ENCODE data around the gene C17orf114.
A peak's percentile ranks its signal among the peaks of the same experiment; 100 is the strongest.

C17orf114 gene

GRCh38 chr17:4822835-4823234 is 20.7 kb upstream of the C17orf114 start:
- no peak for DNase-seq

- DNase-seq: no peak
Observed at GRCh38 chr17:4818276-4818675, 16.1 kb upstream of the C17orf114 start.

DNA sequence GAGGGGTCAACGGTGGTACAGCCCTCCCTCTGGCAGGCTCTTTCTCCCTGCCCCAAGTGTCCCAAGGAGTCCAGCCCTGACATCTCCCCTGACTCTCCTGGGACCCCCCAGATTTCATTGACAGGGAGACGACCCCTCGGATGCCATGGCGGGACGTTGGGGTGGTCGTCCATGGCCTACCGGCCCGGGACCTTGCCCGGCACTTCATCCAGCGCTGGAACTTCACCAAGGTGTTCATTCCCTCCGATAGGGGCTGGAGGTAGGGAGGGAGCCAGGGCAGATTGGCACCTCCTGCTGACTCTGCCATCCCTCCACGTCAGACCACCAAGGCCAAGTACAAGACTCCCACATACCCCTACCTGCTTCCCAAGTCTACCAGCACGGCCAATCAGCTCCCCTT is 14.7 kb upstream of the C17orf114 start:
- DNase-seq: no peak

- DNase-seq: no peak
Observed at GRCh38 chr17:4815043-4815675, 13.0 kb upstream of the C17orf114 start.

GRCh38 chr17:4812690-4813089 is 10.6 kb upstream of the C17orf114 start:
- no peak for DNase-seq

DNA sequence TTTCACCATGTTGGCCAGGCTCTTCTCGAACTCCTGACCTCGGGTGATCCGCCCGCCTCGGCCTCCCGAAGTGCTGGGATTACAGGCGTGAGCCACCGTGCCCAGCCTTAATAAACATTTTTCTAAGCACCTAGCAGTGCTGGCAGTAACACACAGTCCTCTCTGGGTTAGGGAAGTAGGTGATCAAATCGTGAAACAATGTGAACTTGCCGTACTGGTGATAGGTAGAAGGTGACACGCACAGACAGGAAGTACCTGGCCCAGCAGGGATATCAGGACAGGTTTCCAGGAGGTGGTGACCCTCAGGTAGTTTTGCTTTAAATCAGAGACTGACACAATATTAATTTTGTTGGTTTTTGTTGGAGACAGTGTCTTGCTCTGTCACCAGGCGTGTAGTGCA is 9.3 kb upstream of the C17orf114 start:
- no peak for DNase-seq

- DNase-seq: no peak
Observed at GRCh38 chr17:4810696-4811290, 8.7 kb upstream of the C17orf114 start.

- no peak for DNase-seq
Observed at GRCh38 chr17:4808378-4808767, 6.2 kb upstream of the C17orf114 start.

GRCh38 chr17:4807605-4808377 is 5.7 kb upstream of the C17orf114 start:
- no peak for DNase-seq

- peak; percentile 88 to 94 for DNase-seq
Observed at GRCh38 chr17:4806777-4807604, 4.9 kb upstream of the C17orf114 start, which contains the start of gene PLD2. Gene PLD2 (plus strand): TSS chr17:4807152. CDS start chr17:4807773, 621 bp downstream.

DNA sequence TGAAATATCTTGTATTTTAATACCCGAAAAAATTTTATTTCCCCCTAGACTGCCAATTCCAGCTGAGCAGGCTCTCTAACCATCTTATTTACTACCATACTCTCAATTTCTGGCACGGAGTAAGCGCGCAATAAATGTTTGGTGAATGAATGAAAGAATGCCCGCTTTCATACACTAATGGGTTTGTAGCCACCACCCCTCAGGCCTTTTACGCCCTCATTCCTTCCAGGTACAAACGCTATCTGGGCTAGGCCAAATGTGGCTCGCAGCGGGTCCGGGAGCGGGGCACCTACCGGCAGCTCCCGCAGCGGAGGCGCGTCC is 4.3 kb upstream of the C17orf114 start:
- no peak for DNase-seq

GRCh38 chr17:4800462-4801196 is 1.5 kb downstream of the C17orf114 start:
- no peak for DNase-seq

DNA sequence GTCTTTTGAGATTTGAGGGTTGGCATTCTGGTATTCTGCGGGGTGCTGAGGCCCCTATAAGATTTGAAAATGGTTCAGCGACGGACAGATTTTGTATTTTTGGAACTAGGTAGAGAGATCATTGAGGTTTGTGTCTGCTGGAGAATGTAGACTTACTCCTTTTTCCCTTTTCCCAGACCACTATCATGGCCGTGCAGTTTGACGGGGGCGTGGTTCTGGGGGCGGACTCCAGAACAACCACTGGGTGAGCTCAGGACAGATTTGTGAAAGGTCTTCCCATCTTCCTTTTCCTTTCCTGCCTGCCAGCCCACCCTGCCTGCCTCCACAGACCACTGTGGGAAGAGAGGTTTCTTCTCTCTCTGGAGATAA is 5.6 kb downstream of the C17orf114 start:
- peak; percentile 61 to 64 for DNase-seq

- DNase-seq: no peak
Observed at GRCh38 chr17:4795168-4795567, 7.0 kb downstream of the C17orf114 start.

DNA sequence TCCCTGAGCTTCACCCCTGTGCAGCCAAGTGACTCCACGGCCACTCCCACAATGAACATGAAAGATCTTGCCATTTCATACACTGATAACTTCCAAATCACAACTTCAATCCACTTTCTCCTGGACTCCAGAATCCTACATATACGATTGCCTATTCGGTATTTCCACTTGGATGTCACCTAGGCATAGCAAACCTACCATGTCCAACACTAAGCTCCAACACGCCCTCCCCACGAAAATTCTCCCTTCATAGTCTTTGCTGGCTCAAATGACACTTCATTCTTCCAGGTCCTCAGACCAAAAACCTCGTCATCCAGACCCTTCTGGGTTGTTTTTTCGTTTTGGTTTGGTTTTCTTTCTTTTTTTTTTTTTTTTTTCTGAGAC is 11.4 kb downstream of the C17orf114 start:
- DNase-seq: no peak

DNA sequence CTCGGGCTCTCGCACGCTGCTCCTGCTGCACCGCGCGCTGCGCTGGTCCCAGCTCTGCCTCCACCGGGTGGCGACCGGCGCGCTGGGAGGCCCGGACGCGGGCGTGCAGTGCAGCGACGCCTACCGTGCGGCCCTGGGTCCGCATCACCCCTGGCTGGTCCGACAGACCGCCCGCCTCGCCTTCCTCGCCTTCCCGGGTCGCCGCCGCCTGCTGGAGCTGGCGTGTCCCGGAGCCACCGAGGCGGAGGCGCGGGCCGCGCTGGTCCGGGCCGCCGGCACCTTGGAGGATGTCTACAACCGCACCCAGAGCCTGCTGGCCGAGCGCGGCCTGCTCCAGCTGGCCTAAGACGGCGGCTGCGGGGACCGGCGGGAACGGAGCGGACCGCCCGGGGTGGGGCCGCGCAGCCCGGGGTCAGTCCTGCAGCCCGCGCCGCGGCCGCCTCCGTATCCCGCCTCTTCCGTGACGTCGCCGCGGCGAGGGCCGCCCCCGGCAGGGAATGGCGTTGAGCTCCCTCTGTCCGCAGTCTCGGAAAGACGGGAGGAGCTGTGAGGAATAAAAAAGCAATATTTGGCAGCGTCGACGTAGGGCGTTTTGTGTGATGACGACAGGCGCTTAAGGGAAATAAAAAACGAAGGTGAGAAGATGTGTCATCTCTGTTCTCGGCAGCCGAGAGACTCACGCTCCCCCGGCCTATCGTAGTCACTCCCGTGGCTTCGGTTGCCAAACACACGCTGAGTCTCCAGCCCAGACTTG is 12.0 kb downstream of the C17orf114 start:
- DNase-seq: peak; percentile 80 to 85

DNA sequence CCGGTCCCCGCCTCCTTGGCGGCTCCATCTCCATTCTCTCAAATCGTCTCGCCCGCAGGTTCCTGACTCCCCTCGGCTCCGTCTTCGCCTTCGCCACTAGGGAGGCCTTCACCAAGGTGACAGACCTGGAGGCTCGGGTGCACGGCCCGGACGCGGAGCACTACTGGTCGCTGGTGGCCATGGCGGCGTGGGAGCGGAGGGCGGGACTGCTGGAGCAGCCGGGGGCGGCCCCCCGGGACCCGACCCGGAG is 12.5 kb downstream of the C17orf114 start:
- DNase-seq: no peak

DNA sequence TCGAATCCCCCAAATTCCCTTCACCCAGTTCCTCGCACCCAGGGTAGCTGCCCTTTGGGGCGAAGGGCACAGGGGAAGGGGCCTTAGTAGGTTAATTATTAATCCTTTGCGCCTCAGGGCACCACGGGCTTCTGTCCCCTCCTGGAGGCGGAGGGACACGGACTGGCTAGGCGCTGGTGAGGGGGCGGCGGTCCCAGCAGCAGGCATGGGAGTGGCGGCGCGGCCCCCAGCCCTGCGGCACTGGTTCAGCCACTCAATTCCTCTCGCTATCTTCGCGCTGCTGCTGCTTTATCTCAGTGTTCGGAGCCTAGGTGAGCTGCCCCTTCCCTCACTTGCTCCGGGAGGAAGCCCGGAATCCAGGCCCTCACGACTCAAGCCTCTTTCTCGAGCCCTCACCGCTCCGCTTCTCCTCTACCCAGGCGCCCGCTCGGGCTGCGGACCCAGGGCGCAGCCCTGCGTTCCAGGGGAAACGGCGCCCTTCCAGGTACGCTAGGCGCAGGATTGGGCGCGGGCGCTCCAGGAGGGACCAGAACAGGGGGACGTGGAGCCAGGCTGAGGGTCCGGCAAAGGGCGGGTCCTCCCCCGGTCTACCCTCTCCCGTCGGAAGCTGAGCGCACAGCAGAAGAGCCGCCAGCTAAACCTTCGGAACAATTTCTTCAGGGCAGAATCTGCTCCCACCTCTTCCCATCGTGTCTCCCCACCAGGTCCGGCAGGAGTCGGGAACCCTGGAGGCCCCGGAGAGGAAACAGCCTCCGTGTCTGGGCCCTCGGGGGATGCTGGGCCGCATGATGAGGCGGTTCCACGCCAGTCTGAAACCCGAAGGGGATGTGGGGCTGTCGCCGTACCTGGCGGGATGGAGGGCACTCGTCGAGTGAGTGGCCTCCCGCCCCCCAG is 13.1 kb downstream of the C17orf114 start, which contains the start of gene GLTPD2:
Gene GLTPD2 (plus strand): TSS at position 158 of the 894 bp plus-strand sequence. CDS start 48 bp downstream, at position 206.
- DNase-seq: no peak

DNA sequence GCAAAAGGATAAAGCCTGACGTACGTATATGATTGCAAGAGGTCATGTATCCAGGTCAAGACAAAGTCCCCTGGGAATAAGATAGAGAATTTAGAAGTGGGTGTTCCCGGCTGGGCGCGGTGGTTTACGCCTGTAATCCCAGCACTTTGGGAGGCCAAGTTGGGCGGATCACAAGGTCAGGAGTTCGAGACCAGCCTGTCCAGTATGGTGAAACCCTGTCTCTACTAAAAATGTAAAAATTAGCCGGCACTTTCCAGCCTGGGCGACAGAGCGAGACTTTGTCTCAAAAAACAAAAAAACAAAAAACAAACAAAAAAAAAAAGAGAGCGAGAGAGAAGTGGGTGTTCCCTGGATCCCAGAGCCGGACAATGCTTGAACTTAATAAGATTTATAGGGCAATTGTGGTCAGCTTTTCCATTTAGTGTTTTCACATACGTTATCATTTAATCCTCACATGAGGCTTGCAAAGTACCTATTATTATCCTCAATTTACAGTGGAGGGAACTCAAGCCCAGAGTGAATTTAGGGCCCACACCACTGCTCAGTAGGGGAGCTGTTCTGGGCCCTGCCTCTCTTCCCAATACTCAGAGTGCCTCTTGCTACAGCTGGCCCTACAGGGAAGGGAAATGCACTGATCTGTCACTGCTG is 13.8 kb downstream of the C17orf114 start:
- DNase-seq: no peak

DNA sequence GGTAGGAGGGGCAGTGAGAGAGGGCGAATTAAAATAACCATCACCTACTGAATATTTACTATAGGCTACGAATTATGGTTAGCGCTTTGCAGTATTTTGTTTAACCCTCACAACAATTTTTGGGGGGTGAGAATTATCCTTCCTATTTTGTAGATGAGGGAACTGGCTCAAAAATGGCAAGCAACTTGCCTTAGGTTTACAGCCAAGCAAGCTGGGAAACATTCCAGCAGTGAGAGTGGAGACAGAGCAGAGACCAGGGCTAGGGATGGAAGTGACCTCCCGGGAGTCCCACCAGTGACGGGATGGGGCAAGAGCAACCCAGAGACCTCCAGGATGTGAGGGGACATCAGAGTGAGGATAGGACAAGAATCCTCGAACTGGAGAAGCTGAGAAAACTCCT is 15.6 kb downstream of the C17orf114 start:
- no peak for DNase-seq

DNA sequence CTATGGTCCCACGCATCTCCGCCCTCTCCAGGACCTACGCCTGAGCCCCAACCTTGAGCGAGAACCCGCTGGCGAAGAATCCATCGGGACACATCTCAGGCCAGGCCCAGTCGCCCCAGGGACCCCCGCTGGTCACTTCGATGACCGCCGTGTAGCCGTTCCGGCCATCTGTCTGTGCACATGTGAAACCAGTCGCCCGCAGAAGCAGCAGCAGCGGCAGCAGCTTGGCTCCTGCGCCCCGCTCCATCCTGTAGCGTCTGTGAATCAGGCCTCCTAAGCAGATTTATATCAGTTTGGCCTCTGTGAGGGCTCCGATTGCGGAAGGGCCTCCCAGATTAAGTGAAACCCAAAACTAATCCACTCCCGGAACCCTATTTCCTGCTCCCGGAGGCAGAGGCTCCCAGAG is 16.0 kb downstream of the C17orf114 start, which contains the start of gene VMO1:
Gene VMO1 (minus strand): TSS at position 259 of the 406 bp plus-strand sequence. CDS start 12 bp downstream, at position 247.
- DNase-seq: no peak
